Activated CD4-positive, CD25-positive, alpha-beta regulatory T cell (primary cell): ENCODE results near the gene PDE4DIP.
"Not testable (repeated sequence)": the region's sequence is repeated elsewhere in the genome, so short reads cannot be mapped to it uniquely, and the experiment has no call there.

Experiments used
- DNase-seq, 4 experiments: peaks; one replicate each; lab custom pipeline; 2025; lab: John Stamatoyannopoulos, UW

Gene PDE4DIP

GRCh38 chr1:148874408-148875388 is 30.5 kb downstream of the PDE4DIP start:
- DNase-seq = not testable (repeated sequence)

- DNase-seq = not testable (repeated sequence)
These were observed 35.7 kb downstream of the PDE4DIP start for GRCh38 chr1:148879812-148880416.

GRCh38 chr1:148881261-148881660 is 37.0 kb downstream of the PDE4DIP start:
- not testable (repeated sequence) for DNase-seq

- DNase-seq = not testable (repeated sequence)
These were observed 41.0 kb downstream of the PDE4DIP start for GRCh38 chr1:148885219-148885618.

- DNase-seq = not testable (repeated sequence)
These were observed 42.1 kb downstream of the PDE4DIP start for GRCh38 chr1:148886293-148886692.

- not testable (repeated sequence) for DNase-seq
These were observed 44.4 kb downstream of the PDE4DIP start for GRCh38 chr1:148888597-148888996.

- not testable (repeated sequence) for DNase-seq
These were observed 45.2 kb downstream of the PDE4DIP start for GRCh38 chr1:148889267-148890074.

GRCh38 chr1:148890075-148890568 is 45.9 kb downstream of the PDE4DIP start:
- not testable (repeated sequence) for DNase-seq

GRCh38 chr1:148894360-148895352 is 50.4 kb downstream of the PDE4DIP start:
- not testable (repeated sequence) for DNase-seq

GRCh38 chr1:148900026-148900425 is 55.8 kb downstream of the PDE4DIP start:
- DNase-seq = not testable (repeated sequence)

- DNase-seq = not testable (repeated sequence)
These were observed 56.5 kb downstream of the PDE4DIP start for GRCh38 chr1:148900691-148901090.

- DNase-seq = not testable (repeated sequence)
These were observed 57.1 kb downstream of the PDE4DIP start for GRCh38 chr1:148901150-148901952.

- DNase-seq = not testable (repeated sequence)
These were observed 57.7 kb downstream of the PDE4DIP start for GRCh38 chr1:148901953-148902341.

- not testable (repeated sequence) for DNase-seq
These were observed 65.1 kb downstream of the PDE4DIP start for GRCh38 chr1:148909219-148909826.

GRCh38 chr1:148911303-148911928 is 67.2 kb downstream of the PDE4DIP start:
- not testable (repeated sequence) for DNase-seq

- DNase-seq = not testable (repeated sequence)
These were observed 72.0 kb downstream of the PDE4DIP start for GRCh38 chr1:148916222-148916621.

GRCh38 chr1:148916695-148917348 is 72.6 kb downstream of the PDE4DIP start:
- not testable (repeated sequence) for DNase-seq

- DNase-seq = not testable (repeated sequence)
These were observed 74.7 kb downstream of the PDE4DIP start for GRCh38 chr1:148918836-148919447.
